Tongue (tissue), 2 donors: Measurements from ENCODE around the gene ITPR2. TPM values are rescaled to one million over a fixed set of nuclear protein-coding genes. Genes with fewer than 3 reads are reported as not detected.

Source experiments
- DNase-seq: peaks from one replicate; pipeline ENCODE4 v3.0.0-alpha.2; 2015
- total RNA-seq: library from RNA; depleted of rRNA; stranded (reverse); fragments of >200 nt; gene quantifications from one replicate; pipeline ENCODE4 v1.2.3, GENCODE V29; 2014

The ITPR2 gene
- total RNA-seq, 1 donor from 2014 or later: 31.4 TPM

DNA sequence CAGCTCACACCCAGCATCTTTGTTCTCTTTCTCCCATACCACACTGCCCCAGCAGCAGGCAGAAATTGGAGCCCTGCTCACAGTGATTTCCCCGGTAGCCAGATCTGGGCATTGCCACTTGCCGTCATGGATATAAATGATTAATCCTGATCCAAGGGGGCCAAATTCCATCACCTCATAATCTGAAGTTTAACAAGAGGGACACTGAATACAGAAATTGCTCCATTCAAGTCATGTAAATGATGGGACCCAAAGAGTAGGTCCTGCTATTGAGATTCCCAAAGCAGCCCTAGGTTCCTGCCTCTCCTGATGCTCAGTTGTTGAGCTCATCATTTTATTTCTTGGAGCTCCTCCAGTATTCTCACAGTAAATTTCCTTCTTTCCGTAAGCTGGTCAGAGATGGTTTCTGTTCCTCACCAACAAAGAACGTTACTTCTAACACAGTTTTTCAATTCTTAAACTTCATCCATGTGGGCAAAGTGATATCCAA, 11.7 kb downstream of the ITPR2 start:
- peak; percentile 14 for DNase-seq

DNA sequence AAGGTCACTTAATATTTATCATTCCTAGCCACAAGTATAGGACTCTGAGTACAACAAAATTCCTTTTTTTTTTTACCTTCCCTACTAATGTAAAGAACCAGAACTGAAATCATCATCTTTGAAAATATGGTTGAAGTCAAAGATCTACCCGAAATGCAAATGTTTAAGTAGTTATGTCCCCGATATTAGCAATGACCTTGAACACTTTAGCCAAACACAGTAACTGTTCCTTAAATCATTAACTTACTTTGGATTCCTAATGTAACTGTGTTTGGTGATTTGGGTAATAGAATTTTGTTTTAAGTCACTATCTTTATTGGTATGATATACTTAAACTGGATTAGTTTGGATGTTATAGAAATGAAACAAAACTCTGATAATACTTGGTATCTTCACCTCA, 14.4 kb downstream of the ITPR2 start:
- no peak for DNase-seq

DNA sequence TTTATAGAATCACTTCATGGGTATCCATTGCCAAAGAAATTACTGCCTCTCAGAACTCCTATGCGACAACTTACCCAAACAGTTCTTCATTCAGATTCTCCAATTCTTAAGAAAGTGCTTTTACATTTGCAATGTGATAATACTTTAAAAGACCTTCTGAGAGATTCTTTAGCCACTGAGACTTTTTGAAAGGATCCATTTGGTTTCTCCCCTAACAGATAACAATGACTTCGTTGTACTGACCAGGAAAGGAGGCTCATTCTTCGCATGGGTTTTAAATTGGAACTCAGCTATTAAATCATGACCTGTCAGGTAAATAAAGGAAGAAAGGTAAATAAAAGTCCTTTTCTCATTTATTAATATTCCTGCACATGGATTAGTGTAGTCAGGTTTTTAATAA, 14.8 kb downstream of the ITPR2 start:
- no peak for DNase-seq

DNA sequence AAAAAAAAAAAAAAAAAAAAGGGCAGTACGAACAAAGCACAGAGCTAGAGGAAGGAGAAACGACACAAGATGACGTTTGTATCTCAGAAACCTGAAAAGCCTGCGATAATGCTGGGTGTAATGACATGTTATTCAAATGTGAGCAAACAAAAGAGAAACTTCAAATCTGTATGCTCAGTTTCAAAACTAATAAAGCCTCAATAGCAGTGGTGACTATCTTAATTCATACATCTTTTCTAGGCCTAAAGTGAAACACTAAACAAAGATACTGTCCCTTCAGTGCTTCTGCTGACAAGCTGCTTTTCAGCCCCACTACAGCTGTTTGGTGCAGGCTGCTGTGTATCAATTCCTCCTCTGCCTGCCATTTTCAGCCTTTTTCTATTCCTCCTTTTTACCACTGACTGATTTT, 15.8 kb downstream of the ITPR2 start:
- DNase-seq: peak; percentile 17

DNA sequence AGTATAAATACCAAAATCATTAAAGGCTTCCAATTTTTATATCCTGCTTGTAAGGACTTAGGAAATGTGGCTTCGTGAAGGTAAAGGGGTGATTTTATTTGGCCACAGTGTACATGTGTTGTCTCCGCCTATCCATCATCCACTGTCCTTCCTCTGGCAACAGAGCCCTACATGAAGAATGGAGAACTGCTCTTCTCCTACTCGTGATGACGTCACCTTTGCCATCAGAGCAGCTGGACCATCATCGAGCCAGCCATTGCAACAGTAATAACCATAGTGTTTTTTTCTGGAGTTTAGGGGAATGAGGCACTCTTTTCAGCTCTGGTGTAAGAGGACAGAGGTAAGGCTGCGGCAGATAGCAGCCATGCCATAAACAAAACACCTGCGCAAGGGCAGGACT, 19.2 kb downstream of the ITPR2 start:
- DNase-seq: no peak

DNA sequence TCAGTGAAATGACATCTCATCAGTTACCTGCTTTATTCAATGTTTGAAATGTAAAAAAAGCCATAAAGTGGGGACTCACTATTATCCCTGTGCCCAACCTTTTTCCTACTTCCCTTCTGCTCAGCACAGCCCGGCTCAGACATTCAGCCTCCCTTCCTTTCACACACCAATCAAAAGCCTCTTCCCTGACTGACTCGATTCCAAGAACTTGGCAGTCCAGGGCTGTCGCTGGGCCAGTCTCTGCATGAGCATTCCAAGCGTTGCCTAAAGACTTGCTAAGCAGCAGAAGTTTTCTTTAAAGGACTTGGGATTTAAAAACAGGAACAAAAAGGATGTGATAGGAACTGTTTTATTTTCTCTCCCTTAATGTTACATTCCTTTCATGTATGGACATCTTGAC, 22.7 kb downstream of the ITPR2 start:
- DNase-seq: peak; percentile 56

DNA sequence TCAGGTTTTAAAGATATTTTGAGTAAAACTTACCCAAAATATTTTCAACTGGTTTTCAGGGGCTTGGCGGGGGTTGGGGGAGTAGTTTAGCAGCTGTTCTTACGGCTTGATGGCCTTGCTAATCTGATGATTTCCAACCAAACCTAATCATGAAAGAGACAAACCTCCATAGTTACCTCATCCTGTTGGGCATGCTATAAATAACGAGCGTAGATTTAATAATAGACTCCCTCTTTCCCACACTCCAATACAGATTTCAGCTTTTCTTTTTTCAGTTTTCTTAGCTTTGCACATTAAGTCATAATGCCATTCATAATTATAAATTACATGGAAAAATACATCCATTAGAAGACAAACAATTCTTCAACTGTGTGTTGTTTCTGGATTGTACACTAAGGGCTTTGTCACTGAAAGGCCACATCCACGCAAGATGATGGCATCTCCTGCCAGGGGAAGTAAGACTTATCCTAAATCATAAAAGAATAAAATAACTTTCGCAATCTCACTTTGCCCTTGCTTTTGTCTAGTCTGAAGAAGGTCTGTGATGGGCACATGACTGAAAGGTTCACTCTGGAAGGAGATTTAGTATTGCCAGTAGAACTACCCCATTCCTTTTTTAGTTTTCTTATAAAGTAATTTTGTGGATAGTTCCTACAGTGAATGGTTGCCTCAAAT, 23.2 kb downstream of the ITPR2 start:
- DNase-seq: no peak

DNA sequence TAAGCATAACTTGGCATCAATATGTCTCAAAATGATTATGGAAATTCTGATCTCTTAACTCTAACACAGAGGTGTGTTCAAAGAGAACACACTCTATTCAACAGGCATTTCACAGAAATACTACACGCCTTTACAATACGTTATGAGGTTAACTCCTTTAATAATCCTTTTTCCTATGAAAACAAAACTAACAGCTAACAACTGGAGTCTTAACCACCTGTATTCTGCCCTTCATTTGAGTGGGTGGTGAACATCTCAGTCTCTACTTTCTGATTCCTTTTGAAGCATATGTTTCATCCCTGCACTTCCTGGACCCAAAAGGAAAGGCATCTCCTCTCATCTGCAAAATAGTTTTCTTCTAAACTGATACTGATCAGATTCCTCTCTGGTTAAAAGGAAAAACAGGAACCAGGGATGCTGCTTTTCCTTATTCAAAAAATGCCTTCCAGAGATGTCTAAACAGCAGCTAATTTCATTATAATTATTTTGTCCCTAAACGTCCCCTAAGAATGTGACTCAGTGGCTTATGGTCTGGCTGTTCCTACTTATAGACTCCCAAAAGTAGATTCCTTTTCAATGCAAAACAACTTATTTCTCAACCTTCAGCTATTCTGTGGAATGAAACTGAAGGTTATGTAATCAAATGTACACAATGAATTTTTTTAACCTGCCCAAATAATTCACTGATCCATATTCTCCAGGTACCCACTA, 24.1 kb downstream of the ITPR2 start:
- DNase-seq: no peak

DNA sequence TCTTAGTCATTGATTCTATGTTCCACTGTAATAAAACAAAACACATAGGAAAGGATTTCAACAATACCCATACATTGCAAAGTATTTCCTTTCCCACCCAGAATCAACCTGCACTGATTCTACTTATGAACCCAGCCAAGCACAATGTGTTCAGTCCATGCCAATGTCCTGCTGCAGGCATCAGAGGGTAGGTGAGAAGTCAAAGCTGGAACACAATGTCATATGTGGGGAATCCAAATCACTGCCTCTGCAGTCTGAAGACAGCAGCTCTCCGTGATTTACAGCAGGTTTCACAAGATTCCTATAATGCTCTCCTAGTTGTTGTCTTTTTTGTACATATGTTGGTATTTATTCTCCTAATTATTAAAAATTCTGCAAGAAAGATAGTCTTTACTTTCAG, 25.7 kb downstream of the ITPR2 start:
- no peak for DNase-seq

DNA sequence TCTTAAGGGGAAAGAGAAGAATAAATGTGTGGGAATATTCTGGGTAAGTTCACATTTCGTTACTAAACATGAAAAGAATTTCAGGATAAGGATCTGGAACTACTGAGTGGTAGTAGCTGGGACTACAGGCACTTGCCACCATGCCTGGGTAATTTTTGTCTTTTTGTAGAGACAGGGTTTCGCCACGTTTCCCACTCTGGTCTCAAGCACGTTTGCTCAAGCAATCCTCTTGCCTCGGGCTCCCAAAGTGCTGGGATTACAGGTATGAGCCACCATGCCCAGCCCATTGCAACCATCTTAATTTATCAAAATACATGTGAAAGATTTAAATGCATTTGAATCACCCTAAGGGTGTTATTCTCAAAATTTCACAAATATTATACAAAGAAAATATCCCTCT, 26.4 kb downstream of the ITPR2 start:
- no peak for DNase-seq

DNA sequence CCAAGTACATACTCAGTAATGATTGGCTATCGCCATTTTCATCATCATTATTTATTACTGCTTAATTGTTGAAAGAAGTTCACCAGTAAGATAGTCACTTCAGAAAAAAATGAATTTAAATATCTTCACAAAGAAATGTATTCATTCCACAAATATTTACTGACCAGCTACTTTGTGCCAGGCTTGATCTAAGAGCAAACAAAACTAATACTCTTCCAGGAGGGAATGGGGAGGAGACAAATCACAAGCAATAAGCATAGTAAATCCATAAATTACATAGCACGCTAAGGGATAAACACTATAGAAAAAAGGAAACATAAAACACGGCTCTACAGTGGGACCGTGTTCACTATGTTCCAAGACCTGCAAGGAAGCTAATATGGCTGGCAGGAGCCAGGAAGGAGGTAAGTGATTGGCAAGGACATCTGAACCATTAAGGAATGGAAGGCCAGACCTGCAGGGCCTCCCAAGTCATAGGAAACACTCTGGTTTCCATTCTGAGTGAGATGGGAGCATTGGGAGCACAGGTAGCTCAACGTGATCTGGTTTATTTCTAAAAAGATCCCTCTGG, 27.5 kb downstream of the ITPR2 start:
- DNase-seq: no peak

DNA sequence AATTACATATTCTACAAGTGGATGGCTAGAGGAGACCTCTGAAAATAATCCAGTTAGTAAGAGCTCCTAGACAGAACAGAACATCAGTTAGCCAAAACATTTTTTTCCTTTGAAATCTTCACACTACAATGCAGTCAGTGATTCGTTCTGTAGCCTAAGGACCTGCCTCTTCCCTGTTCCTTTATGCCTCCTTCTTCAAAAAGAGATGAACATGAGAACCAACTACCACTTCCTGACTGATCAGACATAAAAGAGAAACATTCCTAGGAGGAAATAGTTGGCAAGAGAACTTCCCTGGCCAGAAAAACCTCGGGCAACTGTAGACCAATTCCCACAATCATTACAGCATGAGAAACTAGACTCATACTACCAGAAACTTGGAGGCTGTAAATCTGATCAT, 29.4 kb downstream of the ITPR2 start:
- DNase-seq: no peak

DNA sequence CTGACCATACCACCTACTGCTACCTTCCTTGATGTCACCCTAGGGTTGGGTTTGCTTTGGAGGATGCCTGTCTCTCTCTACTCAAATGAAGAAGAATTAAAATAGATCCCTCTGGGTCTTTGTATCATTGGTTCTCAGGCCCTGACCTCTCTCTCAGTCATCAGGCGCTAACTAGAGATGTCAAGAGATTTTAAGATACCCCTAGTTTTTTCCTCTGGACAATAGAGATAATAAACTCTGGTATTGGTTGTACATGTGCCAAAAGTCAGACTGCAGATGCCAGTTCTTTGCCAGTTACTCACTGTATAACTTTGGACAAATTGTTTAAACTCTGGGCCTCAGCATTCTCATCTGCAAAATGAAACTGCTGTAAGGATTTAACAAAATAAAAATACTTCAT, 31.5 kb downstream of the ITPR2 start:
- DNase-seq: no peak

DNA sequence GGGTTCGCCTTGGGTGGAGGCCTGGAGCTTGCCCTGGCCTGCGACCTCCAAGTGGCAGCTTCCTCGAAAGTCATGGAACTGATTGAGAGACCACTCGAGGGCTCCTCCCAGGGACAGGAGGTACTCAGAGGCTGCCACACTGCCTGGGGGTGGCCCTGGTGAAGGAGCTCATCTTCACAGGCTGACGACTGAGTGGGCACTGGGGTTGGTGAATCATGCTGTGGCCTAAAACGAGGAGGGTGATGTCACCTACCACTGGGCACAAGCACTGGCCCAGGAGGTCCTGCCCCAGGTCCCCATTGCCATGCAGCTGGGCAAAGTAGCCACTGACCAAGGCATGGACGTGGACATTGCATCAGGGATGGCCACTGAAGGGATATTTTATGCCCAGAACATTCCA, 32.1 kb downstream of the ITPR2 start:
- DNase-seq: no peak

DNA sequence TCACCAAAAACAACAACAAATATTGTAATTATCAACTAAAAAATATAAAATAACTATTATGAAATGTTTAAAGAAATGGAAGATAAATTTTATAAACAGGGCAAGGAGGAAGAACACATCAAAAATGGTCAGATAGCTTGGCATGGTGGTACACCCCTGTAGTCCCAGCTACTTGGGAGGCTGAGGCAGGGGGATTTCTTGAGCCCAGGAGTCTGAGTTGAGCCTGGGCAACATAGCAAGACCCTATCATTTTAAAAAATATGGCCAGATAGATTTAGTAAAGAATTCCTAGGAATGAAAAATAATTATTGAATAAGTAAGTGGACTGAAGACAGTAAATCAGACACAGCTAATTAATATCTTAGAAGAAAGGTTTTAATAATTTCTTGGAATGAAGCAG, 32.6 kb downstream of the ITPR2 start:
- DNase-seq: no peak

DNA sequence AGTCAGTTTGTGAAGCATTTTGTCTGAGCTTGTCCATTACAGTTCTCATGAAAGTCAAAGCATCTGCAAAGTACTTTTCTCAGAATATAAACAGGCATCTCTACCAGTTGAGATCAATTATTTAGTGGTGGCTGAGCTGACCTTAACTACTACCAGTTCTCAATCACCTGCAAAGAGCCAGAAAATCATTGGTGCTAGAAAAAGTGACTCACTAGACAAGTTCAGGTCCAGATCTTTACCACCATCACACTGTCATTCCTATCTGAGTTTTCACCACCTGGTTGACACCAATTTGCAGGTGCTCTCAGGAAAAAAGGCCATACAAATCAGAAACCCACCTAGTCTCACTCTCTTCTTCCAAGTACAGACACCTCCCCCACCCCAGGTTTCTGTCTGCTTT, 33.3 kb downstream of the ITPR2 start:
- DNase-seq: no peak

DNA sequence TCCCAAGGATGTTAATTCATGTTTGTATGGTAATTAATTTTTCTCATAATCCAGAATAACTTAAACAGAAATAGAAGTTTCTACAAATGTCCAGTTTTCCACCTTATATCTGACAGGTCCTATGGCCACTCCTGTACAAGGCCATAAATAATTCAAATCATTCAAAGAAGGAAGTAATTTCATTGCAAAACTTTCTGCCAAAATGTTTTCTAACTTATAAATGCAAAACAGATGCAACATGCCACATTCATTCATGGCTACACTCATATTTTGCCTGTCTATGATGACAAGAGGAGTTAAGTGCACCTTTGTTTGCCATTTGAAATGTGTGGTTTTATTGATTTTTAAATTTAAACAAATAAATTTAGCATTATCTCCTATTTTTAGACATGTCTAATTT, 34.4 kb downstream of the ITPR2 start:
- no peak for DNase-seq

DNA sequence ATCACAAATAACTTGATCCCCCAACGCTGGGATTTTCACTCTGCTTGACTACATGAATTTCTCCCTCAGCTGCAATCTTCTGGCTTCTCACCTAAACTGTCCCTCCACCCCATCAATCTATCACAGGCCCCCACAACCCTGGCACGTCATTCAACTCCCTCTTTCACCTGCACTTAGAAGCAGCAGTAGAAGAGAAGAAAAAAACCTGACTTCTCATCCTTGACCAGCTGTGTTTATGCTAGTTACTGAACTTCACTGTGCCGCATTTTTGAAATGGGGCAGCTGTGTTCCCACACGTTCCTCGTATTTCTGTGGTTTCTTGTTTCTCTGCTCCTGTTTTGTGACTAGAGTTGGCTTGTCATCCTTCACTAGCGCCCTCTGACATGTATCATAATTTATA, 35.0 kb downstream of the ITPR2 start:
- DNase-seq: peak; percentile 81

DNA sequence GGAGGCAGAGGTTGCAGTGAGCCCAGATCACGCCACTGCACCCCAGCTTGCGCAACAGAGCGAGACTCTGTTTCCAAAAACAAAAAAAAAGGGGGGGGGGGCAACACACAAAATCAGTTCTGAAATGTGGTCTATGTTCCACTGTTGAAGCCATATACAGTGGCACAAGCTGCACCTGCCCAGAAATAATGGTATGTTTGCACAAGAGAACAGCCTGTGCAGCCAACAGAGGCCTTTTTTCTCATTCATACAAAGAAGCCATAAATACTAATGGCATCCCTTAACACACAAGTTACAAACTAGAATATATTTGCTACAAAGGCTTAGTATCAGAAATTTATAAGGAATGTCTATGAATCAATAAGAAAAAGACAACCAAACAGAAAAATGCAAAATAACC, 37.1 kb downstream of the ITPR2 start:
- DNase-seq: no peak

DNA sequence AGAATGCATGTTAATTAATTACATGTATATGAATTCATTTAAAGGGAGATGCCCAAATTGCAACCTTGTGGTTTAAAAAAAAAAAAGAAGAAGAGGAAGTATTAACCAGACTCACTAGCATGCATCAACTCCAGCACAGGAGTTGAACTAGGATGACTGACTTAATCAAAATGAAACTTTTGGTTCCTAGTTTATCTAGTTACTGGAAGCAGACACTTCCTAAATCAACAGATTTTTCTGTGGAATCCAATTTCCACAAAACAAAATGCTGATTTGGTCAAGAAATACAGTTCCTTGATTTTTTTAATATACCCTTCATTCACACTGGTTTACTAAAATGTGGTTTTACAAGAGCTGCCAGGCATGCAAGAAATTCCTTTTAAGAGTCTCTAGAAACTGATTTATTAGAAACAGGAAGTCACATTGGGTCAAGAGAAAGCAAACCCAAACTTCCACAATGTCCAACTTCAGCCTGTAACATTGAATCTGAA, 41.6 kb downstream of the ITPR2 start:
- no peak for DNase-seq

DNA sequence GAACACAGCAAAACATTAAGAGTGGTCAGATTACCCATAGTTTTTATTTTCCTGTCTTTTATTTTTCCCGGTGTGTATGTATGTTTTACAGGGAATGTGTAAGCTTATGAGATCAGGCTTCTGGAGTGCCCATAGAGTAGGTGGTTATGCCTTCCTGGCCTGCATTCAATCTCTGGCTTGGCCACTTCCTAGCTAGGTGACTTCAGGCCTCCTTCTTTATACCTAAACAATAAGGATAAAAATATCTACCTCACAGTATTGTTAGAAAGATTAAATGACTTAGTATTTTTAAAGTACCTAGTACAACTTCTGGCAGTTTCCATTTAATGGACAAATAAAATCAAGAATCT, 42.4 kb downstream of the ITPR2 start:
- no peak for DNase-seq

DNA sequence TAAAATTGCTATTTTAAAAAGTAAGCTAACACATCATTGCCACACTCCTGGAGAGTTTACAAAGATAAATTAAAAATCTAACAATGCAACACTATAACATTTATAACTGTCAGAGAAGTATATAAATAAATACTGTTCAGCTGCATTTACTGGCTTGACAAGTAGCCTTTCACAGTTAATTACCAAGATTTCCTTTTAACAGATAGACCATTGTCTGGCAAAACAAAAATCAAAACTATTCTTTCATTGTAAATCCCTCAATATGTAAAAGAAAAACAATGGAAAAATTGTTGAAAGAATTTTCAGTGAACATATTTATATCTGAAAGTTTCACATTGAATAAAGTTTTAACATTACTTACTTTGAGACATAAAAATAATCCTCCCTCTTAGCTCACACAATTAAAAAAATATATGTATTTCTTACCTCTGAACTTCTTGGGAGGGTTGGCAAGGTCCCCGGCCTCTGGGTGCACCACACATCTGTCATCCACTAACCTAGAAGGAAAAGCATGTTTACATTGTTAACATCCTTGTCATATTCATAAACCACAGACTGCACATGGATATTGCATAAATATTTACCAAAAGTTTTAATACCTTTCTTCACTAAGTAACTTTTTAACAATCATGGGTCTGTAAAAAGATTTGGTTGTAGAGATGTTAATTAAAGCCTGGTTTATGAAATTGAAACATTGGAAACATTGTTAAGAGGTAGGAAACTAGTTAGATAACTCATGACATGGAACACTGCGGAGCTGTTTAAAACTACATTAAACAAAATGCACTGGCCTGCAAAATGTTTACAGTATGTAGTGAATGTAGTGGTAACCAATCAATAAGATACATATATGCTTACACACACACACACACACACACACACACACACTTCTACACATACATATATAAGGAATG, 43.0 kb downstream of the ITPR2 start:
- peak; percentile 23 for DNase-seq
